GM18520 (cell line): Measurements from ENCODE around the gene POLD1.
"Not testable (repeated sequence)": the region's sequence is repeated elsewhere in the genome, so short reads cannot be mapped to it uniquely, and the experiment has no call there.

ENCODE experiments used
- ATAC-seq: cut with Tn5 transposase; IDR thresholded peaks from one replicate; pipeline ENCODE4 v1.9.1; 2021; ENCODE audit not compliant: unreplicated experiment

Gene POLD1

GRCh38 chr19:50433201-50434180, 49.3 kb downstream of the POLD1 start:
- no peak for ATAC-seq

- no peak for ATAC-seq
These were observed 50.4 kb downstream of the POLD1 start for GRCh38 chr19:50434525-50434924.

- no peak for ATAC-seq
These were observed 51.1 kb downstream of the POLD1 start for GRCh38 chr19:50435221-50435620.

- ATAC-seq, result no peak
These were observed 51.5 kb downstream of the POLD1 start for GRCh38 chr19:50435627-50436026.

- no peak for ATAC-seq
These were observed 53.8 kb downstream of the POLD1 start for GRCh38 chr19:50437862-50438449.

- ATAC-seq, result not testable (repeated sequence)
These were observed 55.0 kb downstream of the POLD1 start for GRCh38 chr19:50439130-50439529.

GRCh38 chr19:50444059-50444458, 59.9 kb downstream of the POLD1 start:
- ATAC-seq, result no peak

GRCh38 chr19:50447053-50447452, 62.9 kb downstream of the POLD1 start:
- no peak for ATAC-seq

- ATAC-seq, result no peak
These were observed 63.6 kb downstream of the POLD1 start for GRCh38 chr19:50447750-50448149.

- no peak for ATAC-seq
These were observed 65.2 kb downstream of the POLD1 start for GRCh38 chr19:50449236-50449899.

GRCh38 chr19:50450369-50451222, 66.4 kb downstream of the POLD1 start:
- ATAC-seq, result no peak

- ATAC-seq, result no peak
These were observed 67.0 kb downstream of the POLD1 start for GRCh38 chr19:50451223-50451534.

GRCh38 chr19:50453243-50453642, 69.1 kb downstream of the POLD1 start:
- ATAC-seq, result no peak

- ATAC-seq, result no peak
These were observed 71.8 kb downstream of the POLD1 start for GRCh38 chr19:50455992-50456391.

- ATAC-seq, result no peak
These were observed 73.2 kb downstream of the POLD1 start for GRCh38 chr19:50457300-50457699.

GRCh38 chr19:50458396-50459066, 74.4 kb downstream of the POLD1 start:
- no peak for ATAC-seq

GRCh38 chr19:50459067-50459456, 74.9 kb downstream of the POLD1 start:
- ATAC-seq, result no peak

GRCh38 chr19:50459638-50460037, 75.5 kb downstream of the POLD1 start:
- ATAC-seq, result no peak

GRCh38 chr19:50460161-50460765, 76.1 kb downstream of the POLD1 start:
- no peak for ATAC-seq
